Neural cell (in vitro differentiated cells): ENCODE data around the gene DENND10. TPM values are rescaled to one million over a fixed set of nuclear protein-coding genes. Genes with fewer than 3 reads are reported as not detected.

Experiments used
- H2AFZ ChIP-seq: fragments of 200-600, 300-800 bp; sonication (generic), shearing (Covaris generic); 2 replicates; pipeline ENCODE4 v1.6.0; 2014; ENCODE audit warnings: low read depth, mild to moderate bottlenecking, antibody characterized with exemption, low read length, moderate library complexity
- H3F3A ChIP-seq: fragments of 200-600 bp; shearing (Covaris generic); 2 replicates; pipeline ENCODE4 v1.6.1; 2016; ENCODE audit warnings: mild to moderate bottlenecking, moderate library complexity, mixed read lengths, antibody characterized with exemption, low read length; ENCODE audit not compliant: insufficient read depth, poor library complexity, severe bottlenecking
- H3K27ac ChIP-seq: fragments of 200-600, 300-800 bp; sonication (generic), shearing (Covaris generic); 2 replicates; pipeline ENCODE4 v1.5.1; 2014; ENCODE audit warnings: mild to moderate bottlenecking, low read length, moderate library complexity
- H3K27me3 ChIP-seq: fragments of 300-800, 200-600 bp; sonication (generic), shearing (Covaris generic); 2 replicates; pipeline ENCODE4 v1.6.0; 2014; ENCODE audit warnings: mild to moderate bottlenecking, low read depth, low read length, moderate library complexity; ENCODE audit not compliant: insufficient read depth
- H3K36me3 ChIP-seq: fragments of 300-800, 200-600 bp; sonication (generic), shearing (Covaris generic); 2 replicates; pipeline ENCODE4 v1.5.1; 2014; ENCODE audit warnings: mild to moderate bottlenecking, antibody characterized with exemption, low read length, moderate library complexity; ENCODE audit not compliant: insufficient read depth
- H3K4me2 ChIP-seq: fragments of 300-800, 200-600 bp; sonication (generic), shearing (Covaris generic); 2 replicates; pipeline ENCODE4 v1.6.0; 2014; ENCODE audit warnings: mild to moderate bottlenecking, low read length
- H3K4me3 ChIP-seq: fragments of 300-800, 200-600 bp; sonication (generic), shearing (Covaris generic); 2 replicates; pipeline ENCODE4 v1.5.1; 2014; ENCODE audit warnings: mild to moderate bottlenecking, low read length, moderate library complexity
- H3K79me2 ChIP-seq: fragments of 200-600 bp; shearing (Covaris generic); replicated peaks from 2 replicates; pipeline ENCODE4 v1.6.0; 2014; ENCODE audit warnings: mild to moderate bottlenecking, low read length, moderate library complexity; ENCODE audit not compliant: insufficient read depth
- H3K9ac ChIP-seq: fragments of 300-800, 200-600 bp; sonication (generic), shearing (Covaris generic); 2 replicates; pipeline ENCODE4 v1.6.1; 2016; ENCODE audit warnings: mild to moderate bottlenecking, low read length, mixed read lengths
- H3K9me2 ChIP-seq: fragments of 200-600 bp; shearing (Covaris generic); 2 replicates; pipeline ENCODE4 v1.6.1; 2016; ENCODE audit warnings: mild to moderate bottlenecking, low read length, mixed read lengths; ENCODE audit not compliant: insufficient read depth
- H3K9me3 ChIP-seq: fragments of 200-600, 300-800 bp; sonication (generic), shearing (Covaris generic); 2 replicates; pipeline ENCODE4 v1.6.1; 2016; ENCODE audit warnings: mild to moderate bottlenecking, mixed run types, low read length, moderate library complexity, mixed read lengths
- H4K20me1 ChIP-seq: fragments of 200-600 bp; shearing (Covaris generic); 2 replicates; pipeline ENCODE4 v1.6.1; 2016; ENCODE audit warnings: mild to moderate bottlenecking, mixed run types; ENCODE audit not compliant: insufficient read depth
- CTCF ChIP-seq: fragments of 450-650 bp; IDR thresholded peaks from 2 replicates; pipeline ENCODE4 v1.5.1; 2014; ENCODE audit warnings: antibody characterized with exemption, mild to moderate bottlenecking, moderate library complexity; ENCODE audit not compliant: poor library complexity, severe bottlenecking
- EP300 ChIP-seq: fragments of 450-650 bp; conservative IDR thresholded peaks from 2 replicates; pipeline ENCODE4 v1.6.1; 2014; ENCODE audit warnings: antibody characterized with exemption, mild to moderate bottlenecking, moderate library complexity; ENCODE audit not compliant: poor library complexity, severe bottlenecking
- EZH2 ChIP-seq: fragments of 200-600, 300-800 bp; shearing (Covaris generic), sonication (generic); IDR thresholded peaks from 2 replicates; pipeline ENCODE4 v1.6.1; 2014; ENCODE audit warnings: antibody characterized with exemption, low read length, borderline replicate concordance, mild to moderate bottlenecking; ENCODE audit not compliant: insufficient read depth, poor library complexity, severe bottlenecking
- MXI1 ChIP-seq: fragments of 450-650 bp; conservative IDR thresholded peaks from 2 replicates; pipeline ENCODE4 v1.6.1; 2014; ENCODE audit warnings: antibody characterized with exemption, mild to moderate bottlenecking; ENCODE audit not compliant: poor library complexity, severe bottlenecking
- POLR2AphosphoS5 ChIP-seq: IDR thresholded peaks from 2 replicates; pipeline ENCODE4 v1.6.1; 2012
- RAD21 ChIP-seq: fragments of 450-650 bp; conservative IDR thresholded peaks from 2 replicates; pipeline ENCODE4 v1.6.1; 2014; ENCODE audit warnings: antibody characterized with exemption, mild to moderate bottlenecking, moderate library complexity
- SMC3 ChIP-seq: fragments of 450-650 bp; conservative IDR thresholded peaks from 2 replicates; pipeline ENCODE4 v1.6.1; 2014; ENCODE audit warnings: antibody characterized with exemption, mild to moderate bottlenecking, moderate library complexity; ENCODE audit not compliant: poor library complexity
- TAF1 ChIP-seq: IDR thresholded peaks from 2 replicates; pipeline ENCODE4 v1.6.1; 2012; ENCODE audit warnings: low read depth
- polyA plus RNA-seq: library from polyadenylated mRNA; depleted of rRNA; stranded (reverse); fragments of >200 nt; gene quantifications from 2 replicates; pipeline ENCODE4 v1.2.3, GENCODE V29; 2014
- TF ChIP-seq, protein P1 (sequence below): IDR thresholded peaks from 2 replicates; pipeline ENCODE4 v1.6.1; 2012; ENCODE audit warnings: borderline replicate concordance

Gene DENND10
- polyA plus RNA-seq, 1 donor from 2014 or later: 81.6 TPM

DNA sequence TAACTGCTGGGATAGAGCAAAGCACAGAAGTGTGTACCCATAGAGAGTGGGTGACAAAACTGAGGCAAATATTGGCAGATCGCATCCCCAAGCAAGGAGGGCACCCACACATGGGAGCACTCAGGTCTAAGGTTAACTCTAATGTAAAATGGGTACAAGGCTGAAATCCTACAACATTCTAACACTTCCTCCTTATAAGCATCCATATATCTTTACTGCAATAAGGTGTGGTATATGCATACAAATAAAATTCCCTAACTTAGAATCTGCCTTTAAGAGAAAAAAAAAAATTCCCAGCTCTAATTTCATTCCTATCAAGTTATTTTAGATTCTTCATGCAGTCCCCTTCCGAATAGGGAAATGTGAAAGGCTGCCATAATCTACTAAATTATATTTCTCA is 42.0 kb upstream of the DENND10 start:
- no peak for TF ChIP-seq EZH2
- no peak for TF ChIP-seq SMC3
- no peak for TF ChIP-seq TAF1
- TF ChIP-seq EP300: no peak
- TF ChIP-seq CTCF: no peak
- no peak for TF ChIP-seq MXI1
- TF ChIP-seq, protein P1, sequence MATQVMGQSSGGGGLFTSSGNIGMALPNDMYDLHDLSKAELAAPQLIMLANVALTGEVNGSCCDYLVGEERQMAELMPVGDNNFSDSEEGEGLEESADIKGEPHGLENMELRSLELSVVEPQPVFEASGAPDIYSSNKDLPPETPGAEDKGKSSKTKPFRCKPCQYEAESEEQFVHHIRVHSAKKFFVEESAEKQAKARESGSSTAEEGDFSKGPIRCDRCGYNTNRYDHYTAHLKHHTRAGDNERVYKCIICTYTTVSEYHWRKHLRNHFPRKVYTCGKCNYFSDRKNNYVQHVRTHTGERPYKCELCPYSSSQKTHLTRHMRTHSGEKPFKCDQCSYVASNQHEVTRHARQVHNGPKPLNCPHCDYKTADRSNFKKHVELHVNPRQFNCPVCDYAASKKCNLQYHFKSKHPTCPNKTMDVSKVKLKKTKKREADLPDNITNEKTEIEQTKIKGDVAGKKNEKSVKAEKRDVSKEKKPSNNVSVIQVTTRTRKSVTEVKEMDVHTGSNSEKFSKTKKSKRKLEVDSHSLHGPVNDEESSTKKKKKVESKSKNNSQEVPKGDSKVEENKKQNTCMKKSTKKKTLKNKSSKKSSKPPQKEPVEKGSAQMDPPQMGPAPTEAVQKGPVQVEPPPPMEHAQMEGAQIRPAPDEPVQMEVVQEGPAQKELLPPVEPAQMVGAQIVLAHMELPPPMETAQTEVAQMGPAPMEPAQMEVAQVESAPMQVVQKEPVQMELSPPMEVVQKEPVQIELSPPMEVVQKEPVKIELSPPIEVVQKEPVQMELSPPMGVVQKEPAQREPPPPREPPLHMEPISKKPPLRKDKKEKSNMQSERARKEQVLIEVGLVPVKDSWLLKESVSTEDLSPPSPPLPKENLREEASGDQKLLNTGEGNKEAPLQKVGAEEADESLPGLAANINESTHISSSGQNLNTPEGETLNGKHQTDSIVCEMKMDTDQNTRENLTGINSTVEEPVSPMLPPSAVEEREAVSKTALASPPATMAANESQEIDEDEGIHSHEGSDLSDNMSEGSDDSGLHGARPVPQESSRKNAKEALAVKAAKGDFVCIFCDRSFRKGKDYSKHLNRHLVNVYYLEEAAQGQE: no peak
- TF ChIP-seq POLR2AphosphoS5: no peak
- no peak for TF ChIP-seq RAD21
- H4K20me1 ChIP-seq: no peaks in the 10 kb centered on the region
- H3K79me2 ChIP-seq: peaks cover 3% of the 10 kb centered on the region
- no peaks in the 10 kb centered on the region for H3K9me2 ChIP-seq
- no peak overlapping the region for H3K27ac ChIP-seq
- H3K4me2 ChIP-seq: no peak overlapping the region
- no peaks in the 10 kb centered on the region for H3K27me3 ChIP-seq
- no peak overlapping the region for H3K4me3 ChIP-seq
- H2AFZ ChIP-seq: no peak overlapping the region
- no peaks in the 10 kb centered on the region for H3F3A ChIP-seq
- no peak overlapping the region for H3K9ac ChIP-seq
- H3K9me3 ChIP-seq: no peaks in the 10 kb centered on the region
- H3K36me3 ChIP-seq: peaks cover 24% of the 10 kb centered on the region

DNA sequence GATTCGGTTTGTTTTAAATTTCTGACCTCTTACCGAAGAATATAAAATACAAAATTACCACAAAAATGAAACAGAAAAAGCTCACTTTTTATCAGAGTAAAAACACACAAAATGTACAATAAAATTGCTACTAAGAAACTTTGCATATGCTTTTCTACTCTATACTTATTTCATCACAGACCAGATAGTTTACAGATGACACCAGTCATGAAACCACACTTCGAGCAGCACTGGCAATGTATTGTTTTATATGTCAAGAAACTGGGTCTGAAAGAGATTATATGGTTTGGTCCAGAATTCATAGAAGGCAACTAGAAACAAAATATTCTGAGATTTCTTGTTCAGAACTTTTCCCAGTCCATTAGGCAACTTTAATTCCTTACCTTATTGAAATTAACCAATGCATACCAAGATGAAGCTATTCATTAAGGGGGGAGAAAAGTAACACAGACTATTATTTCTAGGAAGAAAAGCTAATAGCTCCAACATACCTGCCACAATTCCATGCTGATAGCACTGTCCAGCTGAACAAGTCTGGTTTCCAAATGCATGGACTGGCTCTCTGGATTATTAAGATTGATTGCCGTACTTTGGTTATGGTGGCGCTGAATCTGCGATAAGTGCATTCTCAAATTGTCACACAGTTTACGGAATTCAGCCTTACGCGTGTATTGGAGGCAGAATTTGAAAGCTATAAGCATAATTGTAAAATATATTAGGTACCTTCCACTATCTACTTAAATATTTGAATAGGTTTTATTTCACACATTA is 33.3 kb upstream of the DENND10 start:
- peaks cover 36% of the 10 kb centered on the region for H3K79me2 ChIP-seq
- peaks cover 4% of the 10 kb centered on the region for H3K36me3 ChIP-seq
- H4K20me1 ChIP-seq: no peaks in the 10 kb centered on the region
- H3K9me2 ChIP-seq: no peaks in the 10 kb centered on the region
- H3K4me2 ChIP-seq: no peak overlapping the region
- H3K27me3 ChIP-seq: no peaks in the 10 kb centered on the region
- H3K9ac ChIP-seq: no peak overlapping the region
- H3F3A ChIP-seq: no peaks in the 10 kb centered on the region
- H3K9me3 ChIP-seq: no peaks in the 10 kb centered on the region
- TF ChIP-seq CTCF (no peak), POLR2AphosphoS5 (no peak), TAF1 (no peak), SMC3 (no peak), EZH2 (no peak), RAD21 (no peak), MXI1 (no peak), EP300 (no peak)
- TF ChIP-seq, protein P1: no peak
- H3K27ac ChIP-seq: no peak overlapping the region
- no peak overlapping the region for H2AFZ ChIP-seq
- no peak overlapping the region for H3K4me3 ChIP-seq
